Coronary artery (tissue), 2 donors: ENCODE results near the gene PDHX.

Experiments used
- DNase-seq: peaks from one replicate; pipeline ENCODE4 v3.0.0-alpha.2; 2017; ENCODE audit warnings: low spot score
- H3K27ac ChIP-seq, 2 donors: fragments of 200-600 bp; sonication (generic); one replicate each; pipeline ENCODE4 v1.5.1; 2016 to 2019
- H3K4me3 ChIP-seq: fragments of 200-600 bp; sonication (generic); 2 replicates; pipeline ENCODE4 v1.5.1; 2016; ENCODE audit warnings: mild to moderate bottlenecking, moderate library complexity
- TF ChIP-seq, protein P1 (sequence below): fragments of 200-600 bp; sonication (generic); IDR thresholded peaks from one replicate; pipeline ENCODE4 v1.5.1; 2019; ENCODE audit warnings: antibody characterized with exemption

Gene PDHX

DNA sequence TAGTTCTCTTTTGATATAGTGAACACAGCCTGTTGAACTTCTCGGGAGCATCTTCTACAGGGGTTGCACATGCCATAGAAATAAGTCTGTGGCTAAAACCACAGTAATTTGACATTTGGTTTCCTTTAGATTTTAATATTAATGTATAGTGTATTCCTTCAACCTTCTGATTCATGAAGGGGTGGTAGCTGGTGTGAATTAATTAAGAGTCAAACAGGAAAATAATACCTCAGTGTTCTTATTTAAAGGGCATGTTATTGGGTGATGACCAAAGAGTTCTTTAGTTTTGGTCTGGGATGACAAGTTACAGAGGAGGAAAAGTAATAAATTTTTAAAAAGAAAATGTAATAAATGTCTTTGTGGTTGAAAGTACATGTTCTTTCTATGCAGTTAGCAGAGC is 86.8 kb downstream of the PDHX start:
- TF ChIP-seq, protein P1, sequence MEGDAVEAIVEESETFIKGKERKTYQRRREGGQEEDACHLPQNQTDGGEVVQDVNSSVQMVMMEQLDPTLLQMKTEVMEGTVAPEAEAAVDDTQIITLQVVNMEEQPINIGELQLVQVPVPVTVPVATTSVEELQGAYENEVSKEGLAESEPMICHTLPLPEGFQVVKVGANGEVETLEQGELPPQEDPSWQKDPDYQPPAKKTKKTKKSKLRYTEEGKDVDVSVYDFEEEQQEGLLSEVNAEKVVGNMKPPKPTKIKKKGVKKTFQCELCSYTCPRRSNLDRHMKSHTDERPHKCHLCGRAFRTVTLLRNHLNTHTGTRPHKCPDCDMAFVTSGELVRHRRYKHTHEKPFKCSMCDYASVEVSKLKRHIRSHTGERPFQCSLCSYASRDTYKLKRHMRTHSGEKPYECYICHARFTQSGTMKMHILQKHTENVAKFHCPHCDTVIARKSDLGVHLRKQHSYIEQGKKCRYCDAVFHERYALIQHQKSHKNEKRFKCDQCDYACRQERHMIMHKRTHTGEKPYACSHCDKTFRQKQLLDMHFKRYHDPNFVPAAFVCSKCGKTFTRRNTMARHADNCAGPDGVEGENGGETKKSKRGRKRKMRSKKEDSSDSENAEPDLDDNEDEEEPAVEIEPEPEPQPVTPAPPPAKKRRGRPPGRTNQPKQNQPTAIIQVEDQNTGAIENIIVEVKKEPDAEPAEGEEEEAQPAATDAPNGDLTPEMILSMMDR, result no peak
- H3K4me3 ChIP-seq, result no peak overlapping the region
- H3K27ac ChIP-seq, result no peak overlapping the region
- DNase-seq, result no peak

DNA sequence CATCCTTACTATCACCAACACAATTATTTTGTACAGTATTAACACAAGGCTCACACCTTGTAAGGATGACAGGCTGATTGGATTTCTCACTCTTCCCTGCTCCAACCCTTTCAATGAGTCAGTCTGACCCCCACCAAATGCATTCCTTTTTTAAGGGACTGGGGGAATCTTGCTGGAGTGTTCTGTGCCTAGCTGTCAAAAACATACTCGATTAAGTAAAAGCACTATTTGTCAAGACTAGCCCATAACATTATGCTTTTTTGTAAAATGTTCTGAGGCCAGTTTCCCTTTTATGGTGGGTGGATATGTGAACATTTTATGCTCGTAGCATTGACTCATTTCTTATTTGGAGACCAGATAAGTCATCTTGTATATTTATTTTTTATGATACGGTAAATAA is 87.2 kb downstream of the PDHX start:
- no peak overlapping the region for H3K4me3 ChIP-seq
- TF ChIP-seq, protein P1, result no peak
- H3K27ac ChIP-seq, result no peak overlapping the region
- DNase-seq, result no peak

DNA sequence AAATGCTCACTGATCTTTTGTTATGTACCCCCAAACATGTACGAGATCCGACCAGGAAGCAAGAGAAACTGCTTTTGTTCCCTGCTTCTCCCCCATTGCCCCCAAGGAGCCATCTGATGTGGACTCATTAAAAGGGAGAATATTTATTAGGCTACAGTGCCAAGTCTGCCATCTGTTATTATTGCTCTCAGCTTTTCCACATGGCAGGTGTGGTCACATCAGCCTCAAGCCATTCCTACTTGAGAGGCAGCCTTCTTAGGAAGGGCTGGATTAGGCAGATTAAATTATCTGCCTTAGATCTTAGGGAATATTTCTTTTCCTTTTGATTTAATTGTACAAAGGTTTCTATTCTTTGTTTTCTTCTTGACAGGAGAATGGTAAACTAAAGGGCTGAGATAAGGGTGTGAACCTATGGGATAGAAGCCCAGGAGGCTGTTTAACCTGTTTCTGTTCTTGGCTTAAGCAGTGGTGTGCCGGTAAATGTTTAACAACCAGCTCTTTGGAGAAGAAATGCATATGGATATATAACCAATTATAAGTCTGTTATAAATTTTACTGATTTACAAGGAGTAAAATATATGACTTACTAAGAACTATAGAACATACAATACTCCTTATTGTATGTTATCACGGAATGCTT is 88.8 kb downstream of the PDHX start:
- H3K4me3 ChIP-seq, result no peak overlapping the region
- no peak for DNase-seq
- TF ChIP-seq, protein P1, result no peak
- no peak overlapping the region for H3K27ac ChIP-seq

- Histone ChIP-seq H3K4me3 (no peak overlapping the region), H3K27ac (no peak overlapping the region)
- TF ChIP-seq, protein P1, result no peak
- DNase-seq, result no peak
Observed at GRCh38 chr11:35006389-35007128, 90.1 kb downstream of the PDHX start.

- H3K27ac ChIP-seq, result no peak overlapping the region
- no peak for DNase-seq
- TF ChIP-seq, protein P1, result no peak
- H3K4me3 ChIP-seq, result no peak overlapping the region
Observed at GRCh38 chr11:35007277-35007676, 90.9 kb downstream of the PDHX start.

DNA sequence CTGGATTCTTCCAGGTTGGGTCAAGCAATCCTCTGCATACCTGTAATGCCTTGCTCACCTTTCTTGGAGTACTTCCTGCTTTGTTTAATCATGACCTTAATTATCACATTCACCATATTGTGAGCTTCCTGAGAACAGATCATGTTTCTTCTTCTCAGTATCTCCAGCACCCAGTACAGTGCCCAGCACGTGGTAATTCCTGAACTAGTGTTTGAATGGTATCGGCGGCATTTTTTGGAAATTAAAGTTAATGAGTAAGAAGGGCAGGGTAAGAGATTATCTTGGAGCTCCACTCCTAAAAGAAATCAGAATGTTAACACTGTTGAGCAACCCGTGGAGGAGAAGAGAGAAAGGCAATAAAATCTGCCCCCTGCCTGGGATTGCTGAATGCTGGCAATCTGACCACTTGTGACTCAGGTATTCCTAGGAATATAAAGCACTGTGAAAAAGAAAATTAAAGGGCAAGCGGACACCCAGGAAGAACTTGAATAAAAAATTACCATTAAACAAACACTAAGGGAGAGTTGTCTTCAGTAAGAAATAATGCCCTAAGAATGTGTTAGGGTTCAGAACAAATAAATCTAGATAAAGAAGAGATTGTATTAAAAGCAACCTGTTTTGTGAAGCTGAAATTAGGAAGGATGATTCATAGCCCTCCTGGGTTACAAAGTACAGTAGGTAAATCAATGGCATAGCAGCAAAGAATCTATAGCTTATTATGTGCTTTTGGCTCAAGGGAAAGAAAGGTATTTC is 92.9 kb downstream of the PDHX start:
- DNase-seq, result no peak
- TF ChIP-seq, protein P1, result no peak
- no peak overlapping the region for H3K4me3 ChIP-seq
- H3K27ac ChIP-seq, result no peak overlapping the region
